Skeletal muscle satellite cell (primary cell): Measurements from ENCODE around the gene RAPGEF4.

Experiments used
- H3K27me3 ChIP-seq: 2 replicates; pipeline ENCODE4 v1.7.0; 2013; ENCODE audit warnings: low read length; ENCODE audit not compliant: control insufficient read depth, insufficient read depth
- H3K36me3 ChIP-seq: 2 replicates; pipeline ENCODE4 v1.7.0; 2013; ENCODE audit warnings: mild to moderate bottlenecking, control low read depth, low read length; ENCODE audit not compliant: insufficient read depth
- H3K4me1 ChIP-seq: 2 replicates; pipeline ENCODE4 v1.7.0; 2013; ENCODE audit warnings: low read length; ENCODE audit not compliant: control insufficient read depth, insufficient read depth
- H3K4me2 ChIP-seq: 2 replicates; pipeline ENCODE4 v1.7.0; 2013; ENCODE audit warnings: mild to moderate bottlenecking, low read length
- H3K4me3 ChIP-seq: 2 replicates; pipeline ENCODE4 v1.7.0; 2013; ENCODE audit warnings: low read length
- H3K9ac ChIP-seq: 2 replicates; pipeline ENCODE4 v1.7.0; 2013; ENCODE audit warnings: mild to moderate bottlenecking, low read depth, low read length, moderate library complexity
- H3K9me3 ChIP-seq: replicated peaks from 2 replicates; pipeline ENCODE4 v1.7.0; 2013; ENCODE audit warnings: mild to moderate bottlenecking, control low read depth, low read length

Gene RAPGEF4

DNA sequence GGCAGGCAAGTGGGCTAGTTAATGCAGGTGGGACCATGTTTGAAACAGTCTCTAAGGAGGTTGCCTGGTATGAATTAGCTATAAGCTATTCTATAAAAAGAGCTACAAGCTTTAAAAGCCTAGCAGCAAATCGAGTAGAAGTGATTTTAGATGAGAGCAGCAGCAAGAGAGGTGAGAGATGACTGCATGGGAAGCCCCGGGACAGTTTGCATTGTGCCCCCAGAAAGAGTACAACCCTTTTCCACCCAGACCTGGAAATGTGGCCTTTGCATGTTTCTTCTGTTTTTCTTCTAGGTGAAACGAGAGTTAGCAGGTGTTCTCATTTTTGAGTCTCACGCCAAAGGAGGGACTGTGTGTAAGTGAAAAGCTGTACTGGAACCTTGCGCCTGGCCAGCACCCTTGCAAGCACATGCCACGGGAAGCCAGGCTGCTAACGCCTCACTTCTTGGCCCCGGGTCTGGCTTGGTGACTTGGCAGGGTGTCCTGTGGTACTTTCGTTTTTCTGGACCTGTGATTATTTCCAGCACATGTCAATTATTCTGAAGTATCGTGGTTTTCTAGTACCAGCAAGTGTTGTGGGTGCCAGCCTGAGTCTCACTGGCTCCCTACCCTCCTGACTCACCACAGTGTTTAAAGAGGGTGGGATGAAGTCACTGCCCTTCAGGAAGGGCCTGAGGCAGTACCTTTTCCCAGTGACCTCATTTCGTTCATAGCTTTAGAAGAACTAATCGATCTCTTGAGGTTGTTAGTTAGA, 249.7 kb downstream of the RAPGEF4 start:
- Histone ChIP-seq H3K9me3 (no peaks in the 10 kb centered on the region), H3K4me1 (peaks cover 10% of the 10 kb centered on the region), H3K4me3 (peak overlapping the region; percentile 52), H3K4me2 (peak overlapping the region; percentile 76), H3K36me3 (no peaks in the 10 kb centered on the region), H3K9ac (no peak overlapping the region), H3K27me3 (peaks cover 15% of the 10 kb centered on the region)

DNA sequence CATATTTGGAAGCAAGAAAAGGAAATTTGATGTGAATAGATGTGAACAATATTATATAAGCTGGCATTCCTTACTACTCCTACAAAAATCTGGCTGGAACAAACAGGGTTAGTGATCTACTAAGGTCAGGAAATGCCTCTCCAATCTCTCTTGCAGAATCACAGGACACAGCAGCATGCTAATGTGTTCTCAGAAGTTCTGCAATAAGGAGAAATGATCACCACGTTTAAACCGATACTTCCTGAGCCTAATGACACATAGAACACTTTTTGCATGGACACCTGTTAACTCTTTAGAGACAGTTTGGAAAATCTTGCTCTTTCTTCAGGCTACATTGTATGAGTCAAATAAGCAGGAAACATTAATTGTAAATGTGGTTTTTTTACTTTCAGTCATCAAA, 250.4 kb downstream of the RAPGEF4 start:
- Histone ChIP-seq H3K36me3 (no peaks in the 10 kb centered on the region), H3K9me3 (no peaks in the 10 kb centered on the region), H3K4me1 (peaks cover 10% of the 10 kb centered on the region), H3K4me3 (no peak overlapping the region), H3K4me2 (peak overlapping the region; percentile 76), H3K27me3 (peaks cover 13% of the 10 kb centered on the region), H3K9ac (no peak overlapping the region)

DNA sequence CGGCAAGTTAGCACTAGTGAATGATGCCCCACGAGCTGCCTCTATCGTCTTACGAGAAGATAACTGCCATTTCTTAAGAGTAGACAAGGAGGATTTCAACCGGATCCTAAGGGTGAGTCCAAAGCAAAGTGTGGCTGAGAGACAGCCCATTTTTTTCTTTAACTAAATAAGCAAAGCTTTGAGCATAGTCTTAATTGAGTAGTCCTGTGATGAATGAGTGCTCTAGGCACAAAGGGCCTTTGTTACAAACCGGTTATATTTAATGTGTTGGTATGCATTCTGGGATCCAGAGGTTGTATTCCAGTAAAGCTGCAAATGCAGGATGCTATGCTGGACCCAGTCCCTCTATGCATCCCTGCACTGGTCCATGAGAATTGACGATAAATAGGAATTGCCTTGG, 253.1 kb downstream of the RAPGEF4 start:
- Histone ChIP-seq H3K36me3 (no peaks in the 10 kb centered on the region), H3K4me1 (peaks cover 10% of the 10 kb centered on the region), H3K4me3 (no peak overlapping the region), H3K27me3 (peaks cover 3% of the 10 kb centered on the region), H3K9me3 (no peaks in the 10 kb centered on the region), H3K9ac (no peak overlapping the region), H3K4me2 (no peak overlapping the region)

DNA sequence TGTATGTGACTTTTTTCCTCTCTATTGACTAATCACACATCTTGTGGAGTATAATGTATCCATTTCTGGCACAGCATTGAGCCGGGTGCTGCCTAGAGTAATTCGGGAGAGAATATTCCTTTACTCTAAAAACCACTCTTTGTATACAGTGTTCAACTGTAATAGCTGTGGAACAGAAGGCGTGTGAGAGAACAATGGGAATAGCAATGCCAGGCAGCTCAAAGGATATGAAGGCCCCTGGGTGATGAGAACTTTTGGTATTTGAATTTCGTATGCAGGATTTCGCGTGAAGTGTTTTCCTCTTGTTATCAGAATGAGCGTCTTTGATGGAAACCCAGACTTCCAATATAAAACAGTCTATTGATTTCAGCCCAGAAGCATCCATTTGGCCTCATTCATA, 255.4 kb downstream of the RAPGEF4 start:
- H3K9ac ChIP-seq, result no peak overlapping the region
- no peak overlapping the region for H3K4me2 ChIP-seq
- H3K36me3 ChIP-seq, result no peaks in the 10 kb centered on the region
- no peaks in the 10 kb centered on the region for H3K9me3 ChIP-seq
- H3K27me3 ChIP-seq, result no peaks in the 10 kb centered on the region
- no peak overlapping the region for H3K4me3 ChIP-seq
- peaks cover 2% of the 10 kb centered on the region for H3K4me1 ChIP-seq

DNA sequence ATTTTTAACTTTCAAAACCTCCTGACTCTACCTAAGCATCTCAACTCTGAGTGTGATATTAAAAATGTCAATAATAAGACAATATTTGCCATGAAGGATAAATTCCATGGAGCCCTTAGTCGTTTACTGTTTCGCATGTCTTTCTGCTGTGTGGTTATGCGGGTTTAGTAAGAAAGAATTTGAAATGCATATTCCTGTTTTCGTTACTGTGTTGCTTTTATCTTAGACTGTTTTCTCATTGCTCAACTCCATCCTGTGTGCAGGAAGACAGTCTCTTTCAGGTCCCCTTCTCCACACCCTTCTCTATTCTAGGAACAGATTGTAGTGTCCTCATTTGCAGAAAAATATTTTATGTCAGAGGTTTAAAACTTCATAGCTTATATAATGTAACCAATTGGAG, 257.5 kb downstream of the RAPGEF4 start:
- Histone ChIP-seq H3K4me3 (no peak overlapping the region), H3K4me2 (no peak overlapping the region), H3K9me3 (no peaks in the 10 kb centered on the region), H3K4me1 (peaks cover 8% of the 10 kb centered on the region), H3K36me3 (no peaks in the 10 kb centered on the region), H3K9ac (no peak overlapping the region), H3K27me3 (no peaks in the 10 kb centered on the region)

DNA sequence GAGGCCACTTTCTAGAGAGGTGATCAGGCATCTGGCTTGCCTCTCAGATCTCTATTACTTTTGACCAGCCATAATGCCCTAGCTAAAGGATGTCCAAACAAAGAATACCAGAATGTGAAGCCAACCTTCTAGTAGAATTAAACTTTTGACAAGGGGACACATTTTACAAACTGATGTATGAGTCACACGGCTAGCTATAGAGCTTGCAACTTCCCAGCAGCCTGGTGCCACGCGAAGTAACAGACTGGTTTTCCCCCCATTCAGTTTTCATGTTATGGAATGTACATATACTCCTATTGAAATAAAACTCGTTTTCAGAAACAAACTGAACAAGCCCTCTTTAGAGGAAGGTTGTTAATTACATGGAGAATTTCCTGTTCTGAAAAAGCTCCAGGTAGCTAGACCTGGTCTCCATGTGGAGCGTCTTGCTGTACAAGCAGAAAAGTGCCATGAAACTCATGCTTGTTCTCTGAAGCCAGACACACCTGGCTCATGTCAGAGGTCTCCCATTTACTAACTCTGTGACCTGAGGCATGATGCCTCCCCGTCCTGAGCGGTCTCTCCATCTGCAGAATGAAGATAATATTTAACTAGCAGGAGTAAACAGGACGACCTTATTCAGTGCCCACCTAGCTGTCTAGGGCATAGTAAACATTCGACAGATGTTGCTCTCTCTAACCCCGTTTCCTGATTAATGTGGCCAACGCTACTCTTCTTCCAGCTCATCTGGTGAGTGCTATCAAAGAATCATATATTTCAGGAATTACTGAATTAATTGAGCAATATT, 258.5 kb downstream of the RAPGEF4 start:
- H3K4me1 ChIP-seq, result peaks cover 8% of the 10 kb centered on the region
- H3K9ac ChIP-seq, result no peak overlapping the region
- no peaks in the 10 kb centered on the region for H3K36me3 ChIP-seq
- no peak overlapping the region for H3K4me3 ChIP-seq
- no peaks in the 10 kb centered on the region for H3K9me3 ChIP-seq
- H3K4me2 ChIP-seq, result no peak overlapping the region
- no peaks in the 10 kb centered on the region for H3K27me3 ChIP-seq

DNA sequence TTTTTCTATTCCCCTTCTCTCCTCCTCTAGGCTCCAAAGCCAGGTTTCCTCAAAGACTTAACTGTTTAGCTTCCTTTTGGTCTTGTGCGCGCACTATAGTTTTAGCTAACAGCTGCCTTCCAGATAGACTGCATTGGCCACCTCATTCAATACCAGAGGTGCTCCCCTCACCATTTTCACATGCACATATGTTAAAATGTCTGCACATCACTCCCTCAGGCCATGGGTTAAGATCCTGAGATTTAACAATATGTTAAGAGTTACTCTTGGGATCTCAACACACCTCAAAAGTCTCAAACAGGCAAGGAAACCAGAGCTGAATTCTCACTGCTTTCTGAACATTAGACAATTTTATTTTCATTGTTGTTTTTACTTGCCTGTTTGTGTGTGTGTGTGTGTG, 259.2 kb downstream of the RAPGEF4 start:
- Histone ChIP-seq H3K9ac (no peak overlapping the region), H3K36me3 (no peaks in the 10 kb centered on the region), H3K4me1 (peaks cover 8% of the 10 kb centered on the region), H3K4me3 (no peak overlapping the region), H3K9me3 (no peaks in the 10 kb centered on the region), H3K4me2 (no peak overlapping the region), H3K27me3 (no peaks in the 10 kb centered on the region)

DNA sequence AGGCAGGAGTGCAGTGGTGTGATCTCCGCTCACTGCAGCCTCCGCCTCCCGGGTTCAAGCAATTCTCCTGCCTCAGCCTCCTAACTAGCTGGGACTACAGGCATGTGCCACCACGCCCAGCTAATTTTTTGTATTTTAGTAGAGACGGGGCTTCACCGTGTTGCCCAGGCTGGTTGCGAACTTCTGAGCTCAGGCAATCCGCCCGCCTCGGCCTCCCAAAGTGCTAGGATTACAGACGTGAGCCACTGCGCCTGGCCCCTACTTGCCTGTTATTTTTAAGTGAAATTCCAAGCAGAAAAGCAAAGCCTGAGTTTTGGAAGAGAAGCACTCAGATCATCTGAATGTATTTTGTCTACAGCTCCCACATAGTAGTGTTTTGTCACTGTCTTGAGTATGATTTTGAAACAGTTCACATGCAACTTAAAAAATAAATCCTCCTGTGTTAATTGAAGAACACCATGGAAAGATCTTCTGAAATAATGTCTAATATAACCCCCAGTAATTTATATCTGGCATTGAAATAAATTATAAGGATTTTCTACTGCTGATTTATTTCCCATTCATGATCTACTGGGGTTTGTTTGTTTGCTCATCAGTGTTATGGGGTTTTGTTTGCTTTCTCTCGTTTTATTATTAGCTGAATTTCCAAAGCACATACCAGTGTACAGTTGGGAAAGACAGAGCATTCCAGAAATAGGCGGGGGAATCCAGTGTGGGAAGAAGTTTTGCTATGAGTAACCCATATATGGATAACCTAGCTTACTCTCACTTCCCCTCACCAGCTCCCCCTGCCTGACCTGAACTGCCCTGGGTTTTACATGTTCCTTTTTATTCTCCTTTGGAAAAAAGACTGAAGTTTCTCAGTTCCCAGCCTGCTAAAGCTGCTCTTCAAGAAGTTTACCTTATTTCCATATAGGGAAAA, 259.9 kb downstream of the RAPGEF4 start:
- Histone ChIP-seq H3K9me3 (no peaks in the 10 kb centered on the region), H3K9ac (no peak overlapping the region), H3K4me3 (no peak overlapping the region)

DNA sequence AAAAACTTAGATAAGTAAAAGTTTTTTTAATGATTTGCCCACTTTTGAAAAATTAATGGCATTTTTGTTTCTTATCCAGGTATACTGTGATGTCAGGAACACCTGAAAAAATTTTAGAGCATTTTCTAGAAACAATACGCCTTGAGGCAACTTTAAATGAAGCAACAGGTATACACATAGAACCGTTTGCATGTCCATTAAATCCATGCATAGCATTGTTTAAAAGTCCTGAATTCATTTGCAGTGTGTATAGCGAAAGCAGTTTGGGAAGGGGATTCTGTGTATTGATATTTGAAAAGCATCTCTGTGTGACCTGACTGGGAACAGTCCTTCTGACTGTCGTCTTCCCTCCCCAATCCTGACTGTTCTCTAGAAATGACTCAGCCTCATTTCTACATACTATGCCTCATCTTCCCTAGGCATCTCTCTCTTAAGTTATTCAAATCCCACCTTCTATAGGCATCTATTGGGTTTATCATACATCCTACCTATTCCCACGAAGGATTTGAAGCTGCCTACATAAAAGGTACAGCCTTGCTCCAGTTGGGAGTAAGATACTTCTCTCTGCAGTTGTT, 260.8 kb downstream of the RAPGEF4 start:
- no peaks in the 10 kb centered on the region for H3K36me3 ChIP-seq
- H3K4me1 ChIP-seq, result peaks cover 8% of the 10 kb centered on the region
- no peaks in the 10 kb centered on the region for H3K27me3 ChIP-seq

More for the DNA sequence above, 259.9 kb downstream of the RAPGEF4 start:
- Histone ChIP-seq H3K4me2 (peak overlapping the region; percentile 36), H3K27me3 (no peaks in the 10 kb centered on the region), H3K36me3 (no peaks in the 10 kb centered on the region), H3K4me1 (peaks cover 8% of the 10 kb centered on the region)

DNA sequence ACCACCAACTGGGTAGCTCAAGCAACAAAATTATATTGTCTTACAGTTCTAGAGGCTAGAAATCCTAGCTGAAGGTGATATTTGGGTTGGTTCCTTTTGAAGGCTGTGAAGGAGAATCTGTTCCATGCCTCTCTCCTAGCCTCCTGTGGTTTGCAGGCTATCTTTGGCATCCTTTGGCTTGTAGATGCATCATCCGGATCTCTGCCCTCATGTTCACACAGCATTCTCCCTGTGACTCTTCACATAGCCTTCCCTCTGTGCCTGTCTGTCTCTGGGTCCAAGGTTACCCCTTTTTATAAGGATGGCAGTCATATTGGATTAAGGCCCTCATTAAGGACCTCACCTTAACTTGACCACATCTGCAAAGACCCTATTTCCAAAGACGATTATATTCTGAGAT, 261.4 kb downstream of the RAPGEF4 start:
- Histone ChIP-seq H3K4me1 (peaks cover 8% of the 10 kb centered on the region), H3K36me3 (no peaks in the 10 kb centered on the region), H3K27me3 (no peaks in the 10 kb centered on the region), H3K4me3 (no peak overlapping the region), H3K4me2 (no peak overlapping the region), H3K9me3 (no peaks in the 10 kb centered on the region), H3K9ac (no peak overlapping the region)

More for the DNA sequence above, 260.8 kb downstream of the RAPGEF4 start:
- no peak overlapping the region for H3K4me3 ChIP-seq
- H3K9ac ChIP-seq, result no peak overlapping the region
- no peaks in the 10 kb centered on the region for H3K9me3 ChIP-seq
- no peak overlapping the region for H3K4me2 ChIP-seq
